WTC11 (cell line): Measurements from ENCODE around the gene SLC38A6. TPM values are rescaled to one million over a fixed set of nuclear protein-coding genes. Genes with fewer than 3 reads are reported as not detected.

Source experiments
- ATAC-seq: fragments of 200-7000 bp; cut with Tn5 transposase; 2 replicates; pipeline ENCODE4 v1.10.0; 2021; ENCODE audit warnings: mild to moderate bottlenecking, moderate library complexity
- CTCF ChIA-PET: fragments of 300-600 bp; sonication (Branson Sonifier 250); formaldehyde crosslinking; loops from one replicate; lab custom pipeline; 2021; ENCODE audit warnings: antibody characterized with exemption; lab: Charles Lee
- POLR2A ChIA-PET: fragments of 350-600 bp; sonication (Branson Sonifier 250); formaldehyde crosslinking; loops from one replicate; lab custom pipeline; 2021; ENCODE audit warnings: antibody characterized with exemption; lab: Charles Lee
- DNase-seq: peaks from one replicate; pipeline ENCODE4 v3.0.0; 2021; ENCODE audit warnings: low spot score
- H3K27ac Mint-ChIP-seq: 2 replicates; pipeline ENCODE4 v1.8.0; 2021; ENCODE audit warnings: mixed read lengths
- H3K27me3 Mint-ChIP-seq: 2 replicates; pipeline ENCODE4 v1.8.0; 2021; ENCODE audit warnings: low read depth, mild to moderate bottlenecking, moderate library complexity, mixed read lengths
- H3K36me3 Mint-ChIP-seq: 2 replicates; pipeline ENCODE4 v1.8.0; 2021; ENCODE audit warnings: mixed read lengths
- H3K4me1 Mint-ChIP-seq: 2 replicates; pipeline ENCODE4 v1.8.0; 2022; ENCODE audit warnings: mixed read lengths
- H3K4me3 Mint-ChIP-seq: 2 replicates; pipeline ENCODE4 v1.8.0; 2021; ENCODE audit warnings: mild to moderate bottlenecking, moderate library complexity, mixed read lengths
- H3K9me3 Mint-ChIP-seq: 2 replicates; pipeline ENCODE4 v1.8.0; 2021; ENCODE audit warnings: mixed read lengths
- ARID4B ChIP-seq: sonication (generic); formaldehyde crosslinking; IDR thresholded peaks from 2 replicates; pipeline ENCODE4 v1.8.0; 2023; ENCODE audit warnings: missing genetic modification reagents, mild to moderate bottlenecking, borderline replicate concordance
- ATF1 ChIP-seq: sonication (generic); formaldehyde crosslinking; IDR thresholded peaks from 2 replicates; pipeline ENCODE4 v1.8.1; 2023; ENCODE audit warnings: mild to moderate bottlenecking, moderate library complexity, missing genetic modification reagents
- ATF6 ChIP-seq: sonication (generic); formaldehyde crosslinking; IDR thresholded peaks from 2 replicates; pipeline ENCODE4 v1.8.1; 2023; ENCODE audit warnings: mild to moderate bottlenecking, missing genetic modification reagents
- E2F1 ChIP-seq: sonication (generic); formaldehyde crosslinking; IDR thresholded peaks from 2 replicates; pipeline ENCODE4 v1.8.0; 2022; ENCODE audit warnings: mild to moderate bottlenecking, missing genetic modification reagents
- ELF4 ChIP-seq: sonication (generic); formaldehyde crosslinking; IDR thresholded peaks from 2 replicates; pipeline ENCODE4 v1.8.1; 2022; ENCODE audit warnings: low read depth, mild to moderate bottlenecking, moderate library complexity, missing genetic modification reagents
- ETV6 ChIP-seq: sonication (generic); formaldehyde crosslinking; IDR thresholded peaks from 2 replicates; pipeline ENCODE4 v1.8.1; 2022; ENCODE audit warnings: mild to moderate bottlenecking, missing genetic modification reagents
- FOXJ3 ChIP-seq: sonication (generic); formaldehyde crosslinking; IDR thresholded peaks from 2 replicates; pipeline ENCODE4 v1.9.0; 2021; ENCODE audit warnings: missing genetic modification reagents, mild to moderate bottlenecking, borderline replicate concordance
- FOXK1 ChIP-seq: sonication (generic); formaldehyde crosslinking; IDR thresholded peaks from 2 replicates; pipeline ENCODE4 v1.8.0; 2022; ENCODE audit warnings: mild to moderate bottlenecking, moderate library complexity, missing genetic modification reagents
- FOXP1 ChIP-seq: sonication (generic); formaldehyde crosslinking; IDR thresholded peaks from 2 replicates; pipeline ENCODE4 v1.8.0; 2022; ENCODE audit warnings: missing genetic modification reagents, mild to moderate bottlenecking, moderate library complexity, borderline replicate concordance
- JAZF1 ChIP-seq: fragments of 250-450 bp; sonication (Bioruptor Pico); IDR thresholded peaks from 2 replicates; pipeline ENCODE4 v1.9.0; 2021; ENCODE audit warnings: moderate library complexity, mild to moderate bottlenecking, inconsistent platforms
- NR1H2 ChIP-seq: sonication (generic); formaldehyde crosslinking; IDR thresholded peaks from 2 replicates; pipeline ENCODE4 v1.9.0; 2021; ENCODE audit warnings: mild to moderate bottlenecking, moderate library complexity, missing genetic modification reagents
- OVOL2 ChIP-seq: fragments of 250-450 bp; sonication (Bioruptor Pico); IDR thresholded peaks from 2 replicates; pipeline ENCODE4 v1.9.0; 2021; ENCODE audit warnings: mild to moderate bottlenecking, borderline replicate concordance
- RELA ChIP-seq: sonication (generic); formaldehyde crosslinking; IDR thresholded peaks from 2 replicates; pipeline ENCODE4 v1.8.1; 2022; ENCODE audit warnings: missing genetic modification reagents, mild to moderate bottlenecking, borderline replicate concordance
- RORB ChIP-seq: fragments of 250-450 bp; sonication (Bioruptor Pico); IDR thresholded peaks from 2 replicates; pipeline ENCODE4 v1.9.0; 2021; ENCODE audit warnings: mild to moderate bottlenecking
- SMAD3 ChIP-seq: sonication (generic); formaldehyde crosslinking; IDR thresholded peaks from 2 replicates; pipeline ENCODE4 v1.8.0; 2022; ENCODE audit warnings: missing genetic modification reagents, mild to moderate bottlenecking, borderline replicate concordance
- SMAD4 ChIP-seq: sonication (generic); formaldehyde crosslinking; IDR thresholded peaks from 2 replicates; pipeline ENCODE4 v1.8.0; 2022; ENCODE audit warnings: mild to moderate bottlenecking, missing genetic modification reagents
- USF1 ChIP-seq: sonication (generic); formaldehyde crosslinking; IDR thresholded peaks from 2 replicates; pipeline ENCODE4 v1.8.0; 2022; ENCODE audit warnings: mild to moderate bottlenecking, missing genetic modification reagents
- ZNF532 ChIP-seq: fragments of 250-450 bp; sonication (Bioruptor Pico); IDR thresholded peaks from 2 replicates; pipeline ENCODE4 v1.9.0; 2021; ENCODE audit warnings: mild to moderate bottlenecking, borderline replicate concordance
- ZSCAN18 ChIP-seq: fragments of 250-450 bp; sonication (Bioruptor Pico); IDR thresholded peaks from 2 replicates; pipeline ENCODE4 v2.1.2; 2022; ENCODE audit warnings: mild to moderate bottlenecking, moderate library complexity
- total RNA-seq: library from RNA; stranded (reverse); gene quantifications from 3 replicates; pipeline ENCODE4 v1.2.3, GENCODE V29; 2021

SLC38A6 gene
- total RNA-seq, 1 experiment from 2014 or later: 8.7 TPM

GRCh38 chr14:61043506-61043905 is 62.5 kb downstream of the SLC38A6 start:
- ChIA-PET POLR2A (no interaction called here), CTCF (interaction anchor here (1.2 kb wide), 1 partner anchor 18 kb away, joined by 3 read pairs; no protein-coding TSS in a partner anchor)
- H3K36me3 Mint-ChIP-seq: no peaks in the 10 kb centered on the region
- no peaks in the 10 kb centered on the region for H3K9me3 Mint-ChIP-seq
- H3K27ac Mint-ChIP-seq: no peak overlapping the region
- no peak for ATAC-seq
- H3K4me3 Mint-ChIP-seq: no peak overlapping the region
- DNase-seq: no peak
- peaks cover 11% of the 10 kb centered on the region for H3K4me1 Mint-ChIP-seq
- H3K27me3 Mint-ChIP-seq: no peaks in the 10 kb centered on the region
- TF ChIP-seq ETV6 (no peak), RORB (CRISPR knock-in tag) (no peak), RELA (CRISPR knock-in tag) (no peak), OVOL2 (CRISPR knock-in tag) (no peak), USF1 (CRISPR knock-in tag) (no peak), JAZF1 (CRISPR knock-in tag) (no peak), FOXP1 (CRISPR knock-in tag) (no peak), ZNF532 (no peak), ELF4 (no peak), E2F1 (CRISPR knock-in tag) (no peak), FOXJ3 (CRISPR knock-in tag) (no peak), NR1H2 (no peak), ATF1 (no peak), ATF6 (CRISPR knock-in tag) (no peak), SMAD4 (CRISPR knock-in tag) (no peak), FOXK1 (CRISPR knock-in tag) (no peak), SMAD3 (CRISPR knock-in tag) (no peak), ZSCAN18 (CRISPR knock-in tag) (no peak), ARID4B (CRISPR knock-in tag) (no peak)
